GM18907 (cell line): ENCODE data around the gene CKMT2.

Experiments
- ATAC-seq: cut with Tn5 transposase; IDR thresholded peaks from one replicate; pipeline ENCODE4 v1.9.1; 2021; ENCODE audit warnings: mild to moderate bottlenecking, moderate library complexity; ENCODE audit not compliant: unreplicated experiment

Gene CKMT2

GRCh38 chr5:81233080-81233634 is at the start of gene CKMT2:
Gene CKMT2, plus strand, starts transcription at chr5:81233322. Its CDS starts 17,811 bp downstream, at chr5:81251133.
- peak; percentile 55 for ATAC-seq

DNA sequence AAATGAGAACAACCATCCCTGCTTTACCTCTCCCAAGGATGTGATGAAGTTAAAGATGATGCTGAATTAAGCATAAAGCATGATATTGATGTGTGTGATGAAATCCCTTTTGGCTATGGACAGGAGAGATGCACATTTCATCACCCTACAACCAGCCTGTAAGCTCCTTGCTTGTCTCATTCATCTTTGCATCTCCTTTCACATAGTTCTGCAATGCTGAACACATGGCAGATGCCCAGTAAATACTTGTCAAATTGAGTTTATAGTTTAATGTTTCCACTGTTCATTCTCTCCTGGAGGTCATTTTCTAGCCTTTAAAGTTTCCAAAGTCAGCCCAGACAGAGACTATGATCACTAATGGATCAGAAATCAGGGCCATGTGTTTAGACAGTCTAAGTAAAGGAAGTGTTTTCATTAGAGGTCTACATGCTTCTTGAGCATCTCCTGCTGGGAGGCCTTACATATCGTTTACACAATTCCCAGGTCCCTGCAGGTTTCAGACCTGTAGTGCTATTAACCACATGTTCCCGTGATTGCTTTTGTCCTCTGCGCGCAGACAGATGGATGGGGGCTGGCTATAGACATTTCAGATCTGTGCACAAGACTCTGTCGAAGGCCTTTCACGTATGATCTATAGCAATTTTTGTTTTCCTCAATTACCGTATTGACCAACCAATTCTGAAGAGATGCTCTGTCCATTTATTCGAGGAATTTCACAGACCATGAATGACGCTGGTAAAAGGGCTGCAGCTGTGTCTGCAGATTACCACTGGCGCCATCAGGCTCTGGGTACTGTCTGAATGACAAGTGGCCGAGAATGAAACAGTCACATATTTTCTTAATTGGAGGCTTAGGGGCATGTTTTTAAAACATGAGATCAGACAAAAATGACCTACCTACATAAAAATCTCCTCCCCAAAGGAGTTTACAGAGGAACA is 49.0 kb upstream of the CKMT2 start:
- no peak for ATAC-seq

GRCh38 chr5:81184749-81185110 is 48.4 kb upstream of the CKMT2 start:
- no peak for ATAC-seq

DNA sequence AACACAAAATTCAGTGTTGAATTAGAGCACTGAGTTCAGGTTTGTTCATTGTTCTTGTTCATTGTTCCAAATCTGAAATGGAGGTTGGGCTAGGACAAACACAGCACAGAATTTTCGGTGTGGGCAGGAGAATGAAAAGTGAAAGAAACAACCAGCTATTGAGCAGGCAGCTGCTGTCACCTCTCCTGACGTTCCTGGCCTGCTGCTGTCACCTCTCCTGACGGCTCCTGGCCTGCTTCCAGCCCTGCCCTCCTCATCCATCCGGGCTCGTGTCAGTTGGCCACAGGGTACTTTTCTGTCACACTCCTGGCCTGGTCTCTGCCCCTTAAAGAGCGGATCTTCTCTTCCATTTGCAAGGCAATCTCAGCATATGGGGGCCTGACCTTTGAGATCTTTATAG is 45.2 kb upstream of the CKMT2 start:
- ATAC-seq, result peak; percentile 60

GRCh38 chr5:81188962-81189361 is 44.2 kb upstream of the CKMT2 start:
- no peak for ATAC-seq

- no peak for ATAC-seq
Observed at GRCh38 chr5:81189875-81190498, 43.1 kb upstream of the CKMT2 start.

GRCh38 chr5:81191726-81192372 is 41.3 kb upstream of the CKMT2 start:
- no peak for ATAC-seq

- no peak for ATAC-seq
Observed at GRCh38 chr5:81192373-81192750, 40.8 kb upstream of the CKMT2 start.

DNA sequence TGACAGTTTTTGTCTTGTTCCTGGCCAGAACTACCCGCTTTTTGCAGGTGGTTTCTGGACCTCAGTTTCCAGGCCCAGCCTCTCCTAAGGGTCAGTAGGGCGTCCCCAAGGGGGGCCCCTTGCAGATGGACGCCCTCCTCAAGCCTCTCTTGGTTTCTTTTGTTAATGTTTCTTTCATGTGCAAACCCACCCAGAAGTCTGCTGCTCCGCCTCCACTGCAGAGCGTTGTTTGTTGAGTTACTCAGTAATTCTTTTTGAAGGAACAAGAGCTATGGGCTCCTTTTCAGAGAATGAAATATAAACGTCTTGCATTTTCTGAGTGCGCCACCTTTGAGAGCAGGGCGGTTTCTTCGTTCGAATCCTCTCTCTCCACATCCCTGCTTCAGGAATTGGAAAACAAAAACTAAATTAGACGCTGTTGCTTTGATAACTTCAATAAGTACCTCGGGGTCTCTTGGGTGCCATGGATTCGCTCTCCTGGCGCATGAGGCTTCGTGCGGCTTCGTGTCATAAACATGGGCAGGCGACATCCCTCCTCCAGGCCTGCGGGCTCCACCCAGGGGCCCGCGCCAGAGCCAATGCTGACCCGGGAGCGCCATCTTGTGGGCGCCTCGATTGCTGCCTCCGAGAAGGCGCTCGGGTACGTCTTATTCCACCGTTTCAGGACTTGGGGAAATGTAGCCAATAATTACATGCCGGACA is 38.3 kb upstream of the CKMT2 start:
- peak; percentile 94 for ATAC-seq

- ATAC-seq, result no peak
Observed at GRCh38 chr5:81195335-81195929, 37.7 kb upstream of the CKMT2 start.

DNA sequence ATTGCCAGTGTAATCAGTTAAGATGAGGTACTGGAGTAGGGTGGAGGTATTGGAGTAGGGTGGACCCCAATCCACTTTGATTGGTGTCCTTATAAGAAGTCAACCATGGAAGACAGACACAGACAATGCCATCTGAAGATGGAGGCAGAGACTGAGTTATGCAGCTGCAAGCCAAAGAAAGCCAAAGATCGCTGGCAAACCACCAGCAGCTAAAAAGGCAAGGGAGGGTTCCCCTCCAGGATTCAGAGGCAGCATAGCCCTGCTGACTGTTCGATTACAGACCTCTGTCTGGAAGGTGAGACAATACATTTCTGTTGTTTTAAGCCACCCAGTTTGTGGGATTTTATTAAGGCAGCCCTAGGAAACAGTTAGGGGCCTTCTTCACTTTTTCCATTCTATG is 30.5 kb upstream of the CKMT2 start:
- no peak for ATAC-seq

DNA sequence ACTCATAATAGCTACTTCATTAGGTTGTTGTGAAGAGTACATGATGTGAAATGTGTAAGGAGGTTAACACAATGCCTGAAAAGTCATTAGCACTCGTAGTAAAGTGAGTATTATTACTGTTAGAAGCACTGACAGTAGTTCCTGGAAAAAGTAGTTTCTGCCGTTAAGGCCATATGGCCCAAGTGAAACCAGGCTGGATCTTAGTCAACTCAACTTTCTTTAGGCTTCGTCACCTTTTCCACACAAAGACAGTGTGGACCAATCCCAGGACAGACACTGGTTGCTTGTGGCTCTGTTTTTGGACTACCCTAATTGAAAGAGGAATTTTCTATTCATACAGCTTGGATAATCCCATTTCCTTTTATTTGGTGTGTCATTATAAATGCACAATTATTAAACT is 29.4 kb upstream of the CKMT2 start:
- ATAC-seq, result no peak

DNA sequence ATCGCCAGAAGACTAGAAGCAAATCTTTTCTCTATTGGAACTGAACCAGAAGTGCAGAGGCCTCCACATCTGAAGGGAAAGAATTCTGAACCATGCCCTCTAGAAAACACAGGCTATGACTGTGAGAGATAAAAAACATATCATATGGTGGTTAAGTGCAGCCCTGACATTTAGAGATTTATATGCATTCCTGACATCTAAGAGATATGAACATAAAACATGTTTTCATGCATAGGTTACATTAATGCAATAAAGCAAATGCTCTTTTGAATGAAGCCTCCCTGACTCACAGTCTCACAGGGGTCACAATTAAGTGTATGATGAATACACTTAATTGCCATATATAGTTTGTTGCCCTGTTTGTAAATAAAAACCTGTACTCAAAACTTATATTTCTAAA is 28.9 kb upstream of the CKMT2 start:
- ATAC-seq, result no peak

DNA sequence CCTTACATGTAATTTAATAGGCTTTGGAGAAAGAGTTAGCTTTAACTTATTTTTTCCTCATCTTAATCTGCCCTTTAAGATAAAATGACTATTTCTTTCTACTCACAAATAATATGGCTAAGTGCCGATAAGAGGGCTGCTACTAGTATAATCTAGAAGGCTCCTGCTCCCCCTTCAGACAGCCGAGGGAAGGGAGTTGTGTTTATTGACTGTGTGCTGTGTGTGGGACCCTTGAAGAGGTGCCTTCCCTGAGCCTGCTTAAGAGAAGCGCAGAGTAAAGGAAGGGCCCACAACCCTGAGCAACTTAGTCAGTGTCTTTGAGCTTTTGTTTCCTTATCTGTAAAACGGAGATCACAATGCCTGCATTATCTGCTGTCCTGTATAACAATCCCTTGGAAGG is 28.1 kb upstream of the CKMT2 start:
- ATAC-seq, result no peak

DNA sequence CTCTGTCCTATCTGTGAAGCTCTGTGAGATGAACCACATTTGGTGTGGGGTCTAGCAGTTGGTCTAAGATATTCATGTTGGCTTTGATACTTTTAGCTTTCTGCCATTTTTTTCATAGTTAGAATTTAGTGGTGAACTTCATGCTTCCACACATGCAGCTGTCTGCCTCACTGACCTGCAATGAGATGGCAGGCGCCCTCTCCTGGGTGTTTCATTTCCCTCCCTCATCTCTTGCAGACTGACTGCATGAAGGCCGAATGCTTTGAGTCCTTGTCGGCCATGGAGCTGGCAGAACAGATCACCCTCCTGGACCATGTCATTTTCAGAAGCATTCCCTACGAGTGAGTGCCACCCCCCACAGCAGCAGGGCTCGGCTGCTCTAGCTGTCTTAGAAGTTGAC is 26.1 kb upstream of the CKMT2 start:
- ATAC-seq, result no peak

GRCh38 chr5:81208904-81209303 is 24.2 kb upstream of the CKMT2 start:
- ATAC-seq, result no peak

DNA sequence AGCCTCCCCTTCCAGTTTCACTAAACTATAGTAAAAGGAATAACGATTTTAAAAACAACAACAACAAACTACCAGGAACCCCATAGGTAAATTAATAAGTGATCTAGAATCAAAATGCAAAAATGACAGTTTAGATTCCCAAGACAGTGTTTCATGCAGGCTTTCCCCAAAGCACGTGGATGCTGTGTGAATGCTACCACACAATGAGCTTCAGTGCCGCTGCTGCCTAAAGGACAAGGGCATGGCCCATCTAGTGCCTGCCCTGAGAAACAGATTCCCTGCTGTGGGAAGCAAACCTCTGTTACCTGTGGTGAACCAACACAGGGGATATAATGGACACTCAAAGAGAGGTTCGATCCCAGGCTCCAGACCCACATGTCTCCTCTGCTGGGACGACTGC is 23.7 kb upstream of the CKMT2 start:
- no peak for ATAC-seq

- ATAC-seq, result no peak
Observed at GRCh38 chr5:81209869-81210493, 23.1 kb upstream of the CKMT2 start.

DNA sequence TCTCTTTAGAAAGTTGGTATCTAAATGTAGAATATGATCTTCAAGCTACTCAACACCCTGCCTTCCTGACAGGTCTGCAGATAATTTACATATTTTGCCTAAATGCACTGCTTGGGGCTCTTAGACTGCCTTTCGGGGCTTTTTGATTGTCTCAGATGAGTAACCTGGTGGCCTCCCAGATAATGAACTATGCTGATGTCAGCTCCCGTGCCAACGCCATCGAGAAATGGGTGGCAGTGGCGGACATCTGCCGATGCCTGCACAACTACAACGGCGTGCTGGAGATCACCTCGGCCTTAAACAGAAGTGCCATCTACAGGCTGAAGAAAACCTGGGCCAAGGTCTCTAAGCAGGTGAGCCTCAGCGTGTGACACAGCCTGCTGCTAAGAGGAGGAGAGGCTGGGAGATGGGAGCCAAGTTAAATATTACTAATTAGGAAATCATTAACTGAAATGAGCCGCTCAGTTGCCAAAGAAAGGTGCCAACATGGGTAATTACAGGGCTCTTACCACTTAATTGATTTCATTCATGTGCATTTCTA is 20.8 kb upstream of the CKMT2 start:
- ATAC-seq, result peak; percentile 65

DNA sequence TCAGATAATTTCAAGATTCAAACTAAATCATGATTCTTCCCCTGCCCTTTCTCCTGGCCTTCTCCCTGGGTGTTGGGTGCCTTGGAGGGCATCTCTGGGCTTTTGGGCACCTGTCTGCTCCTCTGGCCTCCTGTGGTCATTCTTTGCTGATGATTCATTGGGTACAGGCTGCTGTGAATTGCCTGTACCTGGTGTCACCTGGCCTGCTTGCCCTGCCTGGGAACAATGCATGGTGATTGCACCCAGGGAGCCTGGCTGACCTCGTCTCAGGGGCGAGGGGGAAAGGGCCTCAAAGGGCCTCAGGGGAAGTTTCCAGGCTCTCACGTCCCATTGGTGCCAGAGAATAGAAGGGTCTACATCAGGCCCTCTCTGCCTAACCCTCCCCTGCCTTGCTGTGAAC is 20.1 kb upstream of the CKMT2 start:
- ATAC-seq, result no peak
